Measurements from ENCODE around the gene RARS2. TPM values are rescaled to one million over a fixed set of nuclear protein-coding genes. Genes with fewer than 3 reads are reported as not detected.

The RARS2 gene
- total and polyA plus RNA-seq, 2 donors (not counting 3 experiments of a cell fraction or from before 2014, with no cell fraction given): 7.4 to 33.7 TPM

DNA sequence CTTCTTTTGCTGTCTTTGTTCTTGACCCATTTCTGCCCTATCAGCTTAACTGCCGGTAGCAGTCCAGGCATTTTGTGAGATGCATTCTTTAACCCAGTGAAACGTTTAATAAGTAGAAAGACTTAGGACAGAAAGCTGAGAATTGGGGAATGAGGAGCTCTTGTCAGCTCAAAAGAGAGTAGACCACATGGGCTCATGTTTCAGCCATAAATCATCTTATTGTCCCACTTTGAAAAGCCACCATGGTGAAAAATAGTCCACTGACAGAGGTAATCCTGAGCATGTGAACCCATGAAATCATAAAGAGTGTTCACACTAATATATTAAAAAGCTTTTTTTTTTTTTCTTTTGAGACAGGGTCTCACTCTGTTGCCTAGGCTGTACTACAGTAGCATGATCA, 16.4 kb upstream of the RARS2 start:
- Histone ChIP-seq H3K9me1 (replicated peaks; ENCODE audit: control insufficient read depth, extremely low read depth, insufficient read depth, low read length) (no peaks in the 10 kb centered on the region), H3K27me3 (ENCODE audit: control insufficient read depth in 2 of 2, insufficient read depth in 2 of 2, low read length in 2 of 2) (no peaks in the 10 kb centered on the region), H3K4me3 (replicated peaks in 1 of 3; ENCODE audit: insufficient read depth in 1 of 3, low read depth in 1 of 3, low read length in 3 of 3) (no peak overlapping the region), H3K9me3 (replicated peaks; ENCODE audit: control insufficient read depth, insufficient read depth, low read length) (no peaks in the 10 kb centered on the region), H3K9ac (replicated peaks; ENCODE audit: extremely low read depth, insufficient read depth, low read length) (no peak overlapping the region), H4K20me1 (replicated peaks; ENCODE audit: control insufficient read depth, extremely low read depth, insufficient read depth, low read length) (no peaks in the 10 kb centered on the region), H3K36me3 (ENCODE audit: control insufficient read depth in 2 of 2, extremely low read depth in 1 of 2, insufficient read depth in 2 of 2, low read length in 2 of 2) (peaks cover 0 to 7% of the 10 kb centered on the region in 2 experiments), H3K4me2 (ENCODE audit: insufficient read depth, low read length) (no peak overlapping the region), H3K27ac (ENCODE audit: insufficient read depth, low read depth, low read length) (no peak overlapping the region), H3K4me1 (ENCODE audit: control insufficient read depth, extremely low read depth, insufficient read depth, low read length) (no peaks in the 10 kb centered on the region), H3K79me2 (ENCODE audit: control insufficient read depth, insufficient read depth, low read length) (no peaks in the 10 kb centered on the region), H2AFZ (ENCODE audit: low read depth, low read length) (no peak overlapping the region)
- no peak for FAIRE-seq
- intact Hi-C loops (cut with micrococcal nuclease) (no loop called here), dilution Hi-C loops (cut with MboI; ENCODE audit: extremely low pct_ligation_motif_present, low sequenced_read_pairs) (no loop called here)
- POLR2A ChIA-PET: no interaction called here
- no TSS peak for BruUV-seq (replicated peaks)
- CTCF ChIA-PET: interaction anchor here (1.5 to 2.0 kb wide), 4 partner anchors 10 to 213 kb away, joined by 4 to 6 read pairs (median 4); no protein-coding TSS in a partner anchor
- no peak for DNase-seq (ENCODE audit: low read depth, low spot score)
- TF ChIP-seq JUN (IDR thresholded peaks at IDR 0.05; ENCODE audit: borderline replicate concordance, insufficient read depth, insufficient read length, low read depth): no peak
- TF ChIP-seq POLR2AphosphoS5 (IDR thresholded peaks at IDR 0.05; ENCODE audit: insufficient read depth, low read depth, low read length): no peak
- TF ChIP-seq POLR2A (IDR thresholded peaks at IDR 0.05; ENCODE audit: low read depth, low read length): no peak
- TF ChIP-seq, protein P1, sequence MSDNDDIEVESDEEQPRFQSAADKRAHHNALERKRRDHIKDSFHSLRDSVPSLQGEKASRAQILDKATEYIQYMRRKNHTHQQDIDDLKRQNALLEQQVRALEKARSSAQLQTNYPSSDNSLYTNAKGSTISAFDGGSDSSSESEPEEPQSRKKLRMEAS (IDR thresholded peaks at IDR 0.05; ENCODE audit: insufficient read depth, insufficient read length): no peak
- TF ChIP-seq EZH2 (IDR thresholded peaks at IDR 0.05; ENCODE audit: borderline replicate concordance, low read depth, low read length, severe bottlenecking): no peak
- TF ChIP-seq FOS (IDR thresholded peaks at IDR 0.05; ENCODE audit: borderline replicate concordance, insufficient read depth, low read length): no peak
- no peak for TF ChIP-seq MYC (IDR thresholded peaks at IDR 0.05; ENCODE audit: low read depth, low read length)
- TF ChIP-seq GATA2 (IDR thresholded peaks at IDR 0.05; ENCODE audit: insufficient read depth, insufficient read length, low read depth, low read length): no peak

- no peaks in the 10 kb centered on the region for H3K9me3 ChIP-seq (replicated peaks; ENCODE audit: control insufficient read depth, insufficient read depth, low read length)
- no TSS peak for BruUV-seq (replicated peaks)
- H3K36me3 ChIP-seq (ENCODE audit: control insufficient read depth in 2 of 2, extremely low read depth in 1 of 2, insufficient read depth in 2 of 2, low read length in 2 of 2): peaks cover 0 to 2% of the 10 kb centered on the region in 2 experiments
- DNase-seq (ENCODE audit: low read depth, low spot score) (no peak), FAIRE-seq (no peak)
- H4K20me1 ChIP-seq (replicated peaks; ENCODE audit: control insufficient read depth, extremely low read depth, insufficient read depth, low read length): no peaks in the 10 kb centered on the region
- H3K79me2 ChIP-seq (ENCODE audit: control insufficient read depth, insufficient read depth, low read length): no peaks in the 10 kb centered on the region
- H2AFZ ChIP-seq (ENCODE audit: low read depth, low read length): no peak overlapping the region
- H3K4me2 ChIP-seq (ENCODE audit: insufficient read depth, low read length): no peak overlapping the region
- no peaks in the 10 kb centered on the region for H3K27me3 ChIP-seq (ENCODE audit: control insufficient read depth in 2 of 2, insufficient read depth in 2 of 2, low read length in 2 of 2)
- ChIA-PET CTCF (no interaction called here), POLR2A (interaction anchor here (0.6 kb wide), 1 partner anchor 125 kb away, joined by 3 read pairs; no protein-coding TSS in a partner anchor)
- no peak overlapping the region for H3K9ac ChIP-seq (replicated peaks; ENCODE audit: extremely low read depth, insufficient read depth, low read length)
- no peak overlapping the region for H3K4me3 ChIP-seq (replicated peaks in 1 of 3; ENCODE audit: insufficient read depth in 1 of 3, low read depth in 1 of 3, low read length in 3 of 3)
- no peaks in the 10 kb centered on the region for H3K9me1 ChIP-seq (replicated peaks; ENCODE audit: control insufficient read depth, extremely low read depth, insufficient read depth, low read length)
- no peak overlapping the region for H3K27ac ChIP-seq (ENCODE audit: insufficient read depth, low read depth, low read length)
- H3K4me1 ChIP-seq (ENCODE audit: control insufficient read depth, extremely low read depth, insufficient read depth, low read length): no peaks in the 10 kb centered on the region
- intact Hi-C loops (cut with micrococcal nuclease) (no loop called here), dilution Hi-C loops (cut with MboI; ENCODE audit: extremely low pct_ligation_motif_present, low sequenced_read_pairs) (no loop called here)
- TF ChIP-seq EZH2 (IDR thresholded peaks at IDR 0.05; ENCODE audit: borderline replicate concordance, low read depth, low read length, severe bottlenecking) (no peak), GATA2 (IDR thresholded peaks at IDR 0.05; ENCODE audit: insufficient read depth, insufficient read length, low read depth, low read length) (no peak), JUN (IDR thresholded peaks at IDR 0.05; ENCODE audit: borderline replicate concordance, insufficient read depth, insufficient read length, low read depth) (no peak), POLR2A (IDR thresholded peaks at IDR 0.05; ENCODE audit: low read depth, low read length) (no peak), FOS (IDR thresholded peaks at IDR 0.05; ENCODE audit: borderline replicate concordance, insufficient read depth, low read length) (no peak)
Observed at GRCh38 chr6:87600576-87600975, 10.8 kb upstream of the RARS2 start.
